ENCODE measurements around the gene MAST2.

GRCh38 chr1:45999507-45999906 lies 196.1 kb downstream of the MAST2 start:
- no peak for TF ChIP-seq CTCF (IDR thresholded peaks at IDR 0.05)
- no peak for TF ChIP-seq SIN3A (IDR thresholded peaks at IDR 0.05; ENCODE audit: borderline replicate concordance, insufficient read depth, low read depth, low read length)
- TF ChIP-seq POLR2AphosphoS5 (IDR thresholded peaks at IDR 0.05; ENCODE audit: low read depth, low read length) = no peak
- TF ChIP-seq REST (IDR thresholded peaks at IDR 0.05; ENCODE audit: insufficient read depth in 1 of 2, low read depth in 2 of 2, low read length in 1 of 2) = no peak
- no peak for TF ChIP-seq TCF7L2 (IDR thresholded peaks at IDR 0.05; ENCODE audit: low read depth, low read length)
